Gastroesophageal sphincter (tissue), 3 donors: ENCODE data around the gene PPP1R3A.

Experiments
- EP300 ChIP-seq: sonication (generic); formaldehyde crosslinking; IDR thresholded peaks from one replicate; pipeline ENCODE4 v1.6.1; 2017; ENCODE audit warnings: antibody characterized with exemption, mild to moderate bottlenecking
- POLR2A ChIP-seq, 2 donors: fragments of 450-650 bp; IDR thresholded peaks; one replicate each; pipeline ENCODE4 v1.6.1; 2017; ENCODE audit warnings: antibody characterized with exemption in 2 of 2, mild to moderate bottlenecking in 2 of 2, moderate library complexity in 1 of 2
- POLR2AphosphoS5 ChIP-seq: sonication (generic); formaldehyde crosslinking; IDR thresholded peaks from one replicate; pipeline ENCODE4 v1.6.1; 2017; ENCODE audit warnings: antibody characterized with exemption
- TF ChIP-seq, protein P1 (sequence below), 4 experiments: fragments of 200-600 bp in 2 of 4; fragments of 450-650 bp in 2 of 4; sonication (generic) in 1 of 4; IDR thresholded peaks; one replicate each; pipeline ENCODE4 v1.5.1; 2017 to 2019; ENCODE audit warnings: antibody characterized with exemption in 4 of 4, mild to moderate bottlenecking in 2 of 4, moderate library complexity in 2 of 4

DNA sequence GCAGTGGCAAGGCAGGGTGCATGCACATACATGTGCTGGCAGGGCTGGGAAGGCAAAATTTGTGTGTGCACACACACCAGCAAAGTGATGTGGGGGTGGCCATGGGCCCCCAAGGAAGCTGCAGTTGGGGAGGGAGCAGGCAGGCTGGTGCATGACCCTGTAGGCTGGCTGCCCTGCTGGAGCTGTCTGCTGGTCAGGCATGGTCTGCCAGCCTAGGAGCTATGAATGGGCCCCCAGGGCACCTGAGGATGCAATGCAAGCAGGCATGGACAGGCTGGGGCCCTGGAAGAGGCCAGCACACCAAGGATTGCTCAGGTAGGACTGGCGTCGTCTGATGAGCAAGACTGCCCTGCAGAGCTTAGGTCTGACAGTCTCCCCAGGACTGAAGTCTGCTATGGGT lies 18.2 kb upstream of the PPP1R3A start:
- TF ChIP-seq, protein P1, sequence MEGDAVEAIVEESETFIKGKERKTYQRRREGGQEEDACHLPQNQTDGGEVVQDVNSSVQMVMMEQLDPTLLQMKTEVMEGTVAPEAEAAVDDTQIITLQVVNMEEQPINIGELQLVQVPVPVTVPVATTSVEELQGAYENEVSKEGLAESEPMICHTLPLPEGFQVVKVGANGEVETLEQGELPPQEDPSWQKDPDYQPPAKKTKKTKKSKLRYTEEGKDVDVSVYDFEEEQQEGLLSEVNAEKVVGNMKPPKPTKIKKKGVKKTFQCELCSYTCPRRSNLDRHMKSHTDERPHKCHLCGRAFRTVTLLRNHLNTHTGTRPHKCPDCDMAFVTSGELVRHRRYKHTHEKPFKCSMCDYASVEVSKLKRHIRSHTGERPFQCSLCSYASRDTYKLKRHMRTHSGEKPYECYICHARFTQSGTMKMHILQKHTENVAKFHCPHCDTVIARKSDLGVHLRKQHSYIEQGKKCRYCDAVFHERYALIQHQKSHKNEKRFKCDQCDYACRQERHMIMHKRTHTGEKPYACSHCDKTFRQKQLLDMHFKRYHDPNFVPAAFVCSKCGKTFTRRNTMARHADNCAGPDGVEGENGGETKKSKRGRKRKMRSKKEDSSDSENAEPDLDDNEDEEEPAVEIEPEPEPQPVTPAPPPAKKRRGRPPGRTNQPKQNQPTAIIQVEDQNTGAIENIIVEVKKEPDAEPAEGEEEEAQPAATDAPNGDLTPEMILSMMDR (IDR thresholded peaks at IDR 0.05): no peak
- TF ChIP-seq EP300 (no peak), POLR2AphosphoS5 (no peak), POLR2A (IDR thresholded peaks at IDR 0.05) (no peak)
